Inflammatory macrophage treated with lipopolysaccharide for 1 hour (primary cell): Measurements from ENCODE around the gene DPEP3.
"Not testable (repeated sequence)": the region's sequence is repeated elsewhere in the genome, so short reads cannot be mapped to it uniquely, and the experiment has no call there.

Source experiments
- DNase-seq, 2 donors: peaks; one replicate each; pipeline ENCODE4 v3.0.0-alpha.2; 2020 to 2022

Gene DPEP3

GRCh38 chr16:67943619-67944504 lies 36.4 kb downstream of the DPEP3 start, which contains the start of gene LCAT:
Gene LCAT, minus strand, starts transcription at chr16:67944120. Its CDS starts 19 bp downstream, at chr16:67944101.
- no peak for DNase-seq

GRCh38 chr16:67943256-67943618 lies 37.1 kb downstream of the DPEP3 start:
- DNase-seq: no peak

- no peak for DNase-seq
These were observed 37.6 kb downstream of the DPEP3 start for GRCh38 chr16:67942510-67943255.

- peak in 1 of 2 donors; percentile 26 for DNase-seq
These were observed 38.1 kb downstream of the DPEP3 start for GRCh38 chr16:67942200-67942509.

GRCh38 chr16:67941469-67942199 lies 38.7 kb downstream of the DPEP3 start:
- no peak for DNase-seq

GRCh38 chr16:67940446-67941089 lies 39.7 kb downstream of the DPEP3 start:
- DNase-seq: no peak

GRCh38 chr16:67939507-67940445 lies 40.5 kb downstream of the DPEP3 start:
- no peak for DNase-seq

GRCh38 chr16:67937713-67938112 lies 42.6 kb downstream of the DPEP3 start:
- DNase-seq: not testable (repeated sequence)

GRCh38 chr16:67936880-67937605 lies 43.3 kb downstream of the DPEP3 start:
- DNase-seq: peak; percentile 90 to 92

GRCh38 chr16:67936124-67936879 lies 44.0 kb downstream of the DPEP3 start, which contains the start of gene PSMB10:
Gene PSMB10, minus strand, starts transcription at chr16:67936850. Its CDS starts 101 bp downstream, at chr16:67936749.
- peak in 1 of 2 donors; percentile 22 for DNase-seq

- DNase-seq: peak; percentile 86 to 87
These were observed 44.7 kb downstream of the DPEP3 start for GRCh38 chr16:67935402-67936123.

GRCh38 chr16:67935101-67935401 lies 45.2 kb downstream of the DPEP3 start:
- no peak for DNase-seq

GRCh38 chr16:67934306-67935100 lies 45.8 kb downstream of the DPEP3 start:
- DNase-seq: no peak

GRCh38 chr16:67933805-67934204 lies 46.5 kb downstream of the DPEP3 start:
- no peak for DNase-seq

- DNase-seq: no peak
These were observed 47.8 kb downstream of the DPEP3 start for GRCh38 chr16:67932462-67932840.

GRCh38 chr16:67931712-67932461 lies 48.4 kb downstream of the DPEP3 start, which contains the start of gene CTRL:
Gene CTRL, minus strand, starts transcription at chr16:67931862. Its CDS starts 10 bp downstream, at chr16:67931852.
- DNase-seq: no peak

GRCh38 chr16:67930678-67931211 lies 49.6 kb downstream of the DPEP3 start:
- DNase-seq: no peak

- no peak for DNase-seq
These were observed 50.1 kb downstream of the DPEP3 start for GRCh38 chr16:67930191-67930590.
